Uterus (tissue), 4 donors: Measurements from ENCODE around the gene PTPRQ. TPM values are rescaled to one million over a fixed set of nuclear protein-coding genes. Genes with fewer than 3 reads are reported as not detected.

Source experiments
- DNase-seq, 2 donors: peaks; one replicate each; pipeline ENCODE4 v3.0.0-alpha.2; 2019 to 2020
- H3K27ac ChIP-seq, 2 donors: fragments of 200-600 bp; sonication (generic); 1 replicate in 1 of 2; 2 replicates in 1 of 2; pipeline ENCODE4 v1.5.1; 2016 to 2018
- H3K27me3 ChIP-seq, 2 donors: fragments of 200-600 bp; sonication (generic); one replicate each; pipeline ENCODE4 v1.5.1; 2018 to 2019; ENCODE audit warnings: control low read depth in 1 of 2
- H3K36me3 ChIP-seq, 2 donors: fragments of 200-600 bp; sonication (generic); one replicate each; pipeline ENCODE4 v1.5.1; 2019; ENCODE audit warnings: control low read depth in 1 of 2
- H3K4me1 ChIP-seq, 2 donors: fragments of 200-600 bp; sonication (generic); one replicate each; pipeline ENCODE4 v1.5.1; 2018 to 2019; ENCODE audit warnings: control low read depth in 1 of 2
- H3K4me3 ChIP-seq, 2 donors: fragments of 200-600 bp; sonication (generic); 1 replicate in 1 of 2; 2 replicates in 1 of 2; pipeline ENCODE4 v1.5.1; 2018 to 2019; ENCODE audit warnings: mild to moderate bottlenecking in 1 of 2
- H3K9me3 ChIP-seq, 2 donors: fragments of 200-600 bp; sonication (generic); one replicate each; pipeline ENCODE4 v1.5.1; 2019; ENCODE audit warnings: control low read depth in 1 of 2
- CTCF ChIP-seq, 4 experiments: fragments of 200-600 bp in 2 of 4; fragments of 450-650 bp in 2 of 4; sonication (generic) in 2 of 4; IDR thresholded peaks; one replicate each; pipeline ENCODE4 v1.5.1; 2016 to 2019; ENCODE audit warnings: antibody characterized with exemption in 4 of 4, mild to moderate bottlenecking in 2 of 4, moderate library complexity in 1 of 4
- POLR2A ChIP-seq, 2 donors: fragments of 450-650 bp; IDR thresholded peaks; one replicate each; pipeline ENCODE4 v1.6.1; 2016; ENCODE audit warnings: antibody characterized with exemption in 2 of 2, mild to moderate bottlenecking in 1 of 2, moderate library complexity in 1 of 2
- intact Hi-C: fragments of 100-400 bp; cut with DNase I; formaldehyde crosslinking; loops from one replicate; pipeline ENCODE4 v1.15.1; 2023; ENCODE audit warnings: low total_unique reads
- total RNA-seq, 4 donors: library from RNA; depleted of rRNA in 3 of 4; stranded (reverse); fragments of >200 nt in 3 of 4; gene quantifications; one replicate each; pipeline versions ENCODE4 v1.1.0 to v1.2.4, GENCODE V29; 2014 to 2023
- donor health status: DM: yes; HTN: yes; CAD: no.

PTPRQ gene
- total RNA-seq, 4 donors from 2014 or later, result 0.29 to 1.3 (median 1.0) TPM; not detected in 1

- no peaks in the 10 kb centered on the region for H3K36me3 ChIP-seq
- TF ChIP-seq CTCF (IDR thresholded peaks at IDR 0.05) (no peak), POLR2A (IDR thresholded peaks at IDR 0.05) (no peak)
- no peak for DNase-seq
- no peaks in the 10 kb centered on the region for H3K4me1 ChIP-seq
- H3K27ac ChIP-seq, result no peak overlapping the region
- intact Hi-C loops, result no loop called here
- H3K4me3 ChIP-seq, result no peak overlapping the region
- H3K9me3 ChIP-seq, result no peaks in the 10 kb centered on the region
- no peaks in the 10 kb centered on the region for H3K27me3 ChIP-seq
Observed at GRCh38 chr12:80720516-80720915, 276.5 kb downstream of the PTPRQ start.

- TF ChIP-seq CTCF (IDR thresholded peaks at IDR 0.05) (no peak), POLR2A (IDR thresholded peaks at IDR 0.05) (no peak)
- no peaks in the 10 kb centered on the region for H3K27me3 ChIP-seq
- H3K36me3 ChIP-seq, result no peaks in the 10 kb centered on the region
- intact Hi-C loops, result no loop called here
- DNase-seq, result no peak
- H3K9me3 ChIP-seq, result no peaks in the 10 kb centered on the region
- no peak overlapping the region for H3K4me3 ChIP-seq
- no peak overlapping the region for H3K27ac ChIP-seq
- H3K4me1 ChIP-seq, result no peaks in the 10 kb centered on the region
Observed at GRCh38 chr12:80721326-80721725, 277.3 kb downstream of the PTPRQ start.
